B cell (primary cell): ENCODE data around the gene STIM1. TPM values are rescaled to one million over a fixed set of nuclear protein-coding genes. Genes with fewer than 3 reads are reported as not detected.

Experiments
- ATAC-seq: fragments of 200-7000 bp; cut with Tn5 transposase; one replicate; pipeline ENCODE4 v1.10.0; 2021; ENCODE audit warnings: low read depth, mild to moderate bottlenecking, moderate number of reproducible peaks, moderate library complexity
- CTCF ChIA-PET: fragments of 350-600 bp; sonication (Branson Sonifier 250); formaldehyde crosslinking; loops from one replicate; lab custom pipeline; 2021; ENCODE audit warnings: antibody characterized with exemption, inconsistent platforms; lab: Charles Lee
- POLR2A ChIA-PET: fragments of 350-600 bp; sonication (Branson Sonifier 250); formaldehyde crosslinking; loops from one replicate; lab custom pipeline; 2021; ENCODE audit warnings: antibody characterized with exemption; lab: Charles Lee
- DNase-seq: peaks from one replicate; pipeline ENCODE4 v3.0.0; 2013
- H2AFZ ChIP-seq: 2 replicates; pipeline ENCODE4 v1.6.1; 2012; ENCODE audit warnings: mild to moderate bottlenecking, low read depth, low read length; ENCODE audit not compliant: insufficient read depth, poor library complexity, severe bottlenecking
- H3K27ac ChIP-seq, 2 donors: 1 replicate in 1 of 2; 2 replicates in 1 of 2; pipeline ENCODE4 v1.5.1; 2012 to 2013; ENCODE audit warnings: low read length in 2 of 2, mild to moderate bottlenecking in 2 of 2, moderate library complexity in 1 of 2
- H3K27me3 ChIP-seq, 4 experiments: fragments of 200-600 bp in 1 of 4; sonication (generic) in 1 of 4; replicated peaks in 1 of 4; 1 replicate in 2 of 4; 2 replicates in 2 of 4; pipeline versions ENCODE4 v1.6.1 to v1.7.0; 2013 to 2016; ENCODE audit warnings: low read length in 3 of 4, mild to moderate bottlenecking in 2 of 4, mixed read lengths in 1 of 4, moderate library complexity in 1 of 4; ENCODE audit not compliant: insufficient read depth in 4 of 4, control insufficient read depth in 3 of 4; ENCODE audit errors: control extremely low read depth in 1 of 4
- H3K36me3 ChIP-seq, 2 experiments: replicated peaks in 1 of 2; 1 replicate in 1 of 2; 2 replicates in 1 of 2; pipeline versions ENCODE4 v1.6.1 to v1.7.1; 2013; ENCODE audit warnings: low read length in 1 of 2; ENCODE audit not compliant: insufficient read depth in 2 of 2, control insufficient read depth in 1 of 2; ENCODE audit errors: control extremely low read depth in 1 of 2, extremely low read depth in 1 of 2
- H3K4me1 ChIP-seq, 2 donors: fragments of 200-600 bp in 1 of 2; sonication (generic) in 1 of 2; 1 replicate in 1 of 2; 2 replicates in 1 of 2; pipeline versions ENCODE4 v1.5.1 to v1.6.1; 2013 to 2017; ENCODE audit warnings: low read length in 2 of 2; ENCODE audit not compliant: control insufficient read depth in 2 of 2, insufficient read depth in 2 of 2
- H3K4me2 ChIP-seq: replicated peaks from 2 replicates; pipeline ENCODE3; 2012; ENCODE audit warnings: mild to moderate bottlenecking, low read depth, low read length; ENCODE audit not compliant: poor library complexity, severe bottlenecking
- H3K4me3 ChIP-seq, 5 experiments: fragments of 200-600 bp in 1 of 5; sonication (generic) in 1 of 5; 1 replicate in 3 of 5; 2 replicates in 2 of 5; pipeline versions ENCODE4 v1.5.1 to v1.7.0; 2011 to 2016; ENCODE audit warnings: low read length in 4 of 5, mild to moderate bottlenecking in 4 of 5, low read depth in 2 of 5, control low read depth in 1 of 5, moderate library complexity in 1 of 5; ENCODE audit not compliant: insufficient read depth in 1 of 5; ENCODE audit errors: control extremely low read depth in 1 of 5, extremely low read depth in 1 of 5
- H3K79me2 ChIP-seq: fragments of 200-600 bp; sonication (generic); one replicate; pipeline ENCODE4 v1.6.0; 2016; ENCODE audit warnings: low read length; ENCODE audit not compliant: control insufficient read depth, insufficient read depth
- H3K9ac ChIP-seq: fragments of 200-600 bp; sonication (generic); 2 replicates; pipeline ENCODE4 v1.6.1; 2017; ENCODE audit warnings: mild to moderate bottlenecking, low read length, moderate library complexity
- H3K9me3 ChIP-seq, 3 donors: one replicate each; pipeline versions ENCODE4 v1.6.1 to v1.7.1; 2013; ENCODE audit warnings: low read length in 2 of 3; ENCODE audit not compliant: control insufficient read depth in 2 of 3, insufficient read depth in 1 of 3; ENCODE audit errors: control extremely low read depth in 1 of 3
- H4K20me1 ChIP-seq: 2 replicates; pipeline ENCODE4 v1.6.0; 2012; ENCODE audit warnings: mild to moderate bottlenecking, low read length; ENCODE audit not compliant: insufficient read depth, control insufficient read depth, poor library complexity, severe bottlenecking
- H3K27ac Mint-ChIP-seq: one replicate; pipeline ENCODE4 v1.8.0; 2021; ENCODE audit warnings: mixed read lengths
- H3K27me3 Mint-ChIP-seq: one replicate; pipeline ENCODE4 v1.8.0; 2021; ENCODE audit warnings: mixed read lengths
- H3K4me1 Mint-ChIP-seq: one replicate; pipeline ENCODE4 v1.8.0; 2021; ENCODE audit warnings: mixed read lengths
- H3K4me3 Mint-ChIP-seq: one replicate; pipeline ENCODE4 v1.8.0; 2021; ENCODE audit warnings: mixed read lengths
- H3K9me3 Mint-ChIP-seq: one replicate; pipeline ENCODE4 v1.8.0; 2022; ENCODE audit warnings: mixed read lengths; ENCODE audit not compliant: insufficient read depth
- EZH2 ChIP-seq: IDR thresholded peaks from 2 replicates; pipeline ENCODE4 v1.6.1; 2012; ENCODE audit warnings: borderline replicate concordance, low read depth, mild to moderate bottlenecking, moderate library complexity, low read length; ENCODE audit not compliant: insufficient read depth, poor library complexity, severe bottlenecking
- WGBS: methylation state at CpG from one replicate; pipeline ENCODE4 v1.1.5; 2013; ENCODE audit warnings: missing lambda C conversion rate; ENCODE audit not compliant: insufficient coverage; 5-methylcytosine and 5-hydroxymethylcytosine counted together
- intact Hi-C: fragments of 100-400 bp; cut with micrococcal nuclease; formaldehyde crosslinking; loops from one replicate; pipeline ENCODE4 v1.10.0; 2022
- polyA plus RNA-seq: library from polyadenylated mRNA; depleted of rRNA; stranded (reverse); fragments of >200 nt; gene quantifications from 2 replicates; pipeline ENCODE4 v1.2.3, GENCODE V29; 2012
- total RNA-seq, 2 donors: library from RNA; stranded (reverse); fragments of 120-200 nt in 1 of 2; gene quantifications; 1 replicate in 1 of 2; 2 replicates in 1 of 2; pipeline versions ENCODE4 v1.2.3 to v1.2.4, GENCODE V29; 2013 to 2022
- TF ChIP-seq, protein P1 (sequence below): fragments of 200-600 bp; IDR thresholded peaks from one replicate; pipeline ENCODE4 v1.8.0; 2022; ENCODE audit warnings: antibody characterized with exemption, mild to moderate bottlenecking

The STIM1 gene
- total and polyA plus RNA-seq, 2 donors (not counting 1 experiment from before 2014, with no cell fraction given) = 59.4 to 76.7 TPM

DNA sequence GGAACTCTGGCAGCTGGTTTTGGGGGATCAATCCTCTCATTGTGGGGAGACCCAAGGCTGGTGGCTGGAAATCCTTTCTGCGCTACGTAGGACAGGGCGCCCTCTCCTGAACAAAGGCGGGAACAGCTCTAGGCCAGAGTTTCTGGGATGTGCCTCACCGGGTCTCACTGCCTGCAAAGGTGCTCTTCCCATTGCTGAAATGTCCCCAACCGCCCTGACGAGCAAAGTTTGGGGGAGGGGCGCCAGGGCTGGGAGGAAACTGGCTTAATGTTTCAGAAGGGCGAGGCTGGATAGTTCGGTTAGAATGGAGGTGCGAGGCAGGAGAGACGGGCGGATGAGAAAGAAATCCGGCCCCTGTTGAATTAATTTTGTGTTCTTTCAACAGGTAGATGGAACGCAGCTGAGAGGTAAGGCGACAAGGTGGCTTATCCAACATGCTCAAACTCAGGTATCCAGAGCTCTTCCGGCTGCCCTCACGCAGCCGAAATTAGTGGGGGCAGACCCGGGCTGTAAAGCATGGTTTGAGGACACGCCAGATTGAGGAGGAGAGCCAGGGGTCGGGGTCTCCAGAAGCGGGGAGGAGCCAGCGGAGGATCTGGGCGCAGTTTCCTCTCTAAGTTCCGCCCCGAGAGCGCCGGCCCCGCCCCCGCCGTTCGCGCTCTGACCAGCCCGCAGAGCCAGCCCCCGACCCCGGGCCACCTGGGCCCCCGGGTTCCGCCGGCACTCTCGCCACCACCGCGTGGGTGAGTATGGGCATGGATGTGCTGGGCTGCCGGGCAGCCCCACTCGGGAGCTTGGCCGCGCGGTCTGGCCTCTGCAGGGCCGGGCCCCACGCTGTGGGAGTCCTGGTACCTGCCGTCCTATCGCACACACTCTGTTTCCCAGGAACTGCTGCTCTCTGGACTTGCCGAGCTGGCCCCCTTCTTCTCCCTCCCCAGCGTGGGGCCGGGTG lies 47.3 kb upstream of the STIM1 start, which contains the start of gene PGAP2:
PGAP2 (plus strand) TSS at position 652 of the 952 bp plus-strand sequence. CDS start 2,700 bp downstream, outside the sequence.
- under 1% methylated on average over 52 of the region's 55 CpGs for WGBS
- Histone ChIP-seq H3K4me1 (peaks cover 6 to 17% of the 10 kb centered on the region in 2 donors), H3K79me2 (peaks cover 9% of the 10 kb centered on the region), H3K27ac (peak within 1 kb of the TSS; percentile 59 to 60), H3K9me3 (no peaks in the 10 kb centered on the region), H3K4me2 (peak within 1 kb of the TSS; percentile 98), H2AFZ (peak within 1 kb of the TSS; percentile 97), H3K36me3 (no peaks in the 10 kb centered on the region), H4K20me1 (no peaks in the 10 kb centered on the region), H3K9ac (peak within 1 kb of the TSS; percentile 90), H3K27me3 (no peaks in the 10 kb centered on the region), H3K4me3 (peak within 1 kb of the TSS; percentile 91 to 99 (median 96))
- CTCF ChIA-PET = interaction anchor here (0.5 to 8.7 kb wide), 35 partner anchors 10 to 265 kb away, joined by 3 to 85 read pairs (median 4); partner anchors contain the start of genes NUP98, RHOG and STIM1
- no peaks in the 10 kb centered on the region for H3K9me3 Mint-ChIP-seq
- POLR2A ChIA-PET = interaction anchor here (0.6 to 2.6 kb wide), 6 partner anchors 10 to 265 kb away, joined by 3 to 19 read pairs (median 3); partner anchors contain the start of gene RHOG
- DNase-seq (peak; percentile 71), ATAC-seq (peak; percentile 85)
- intact Hi-C loops = loop anchor here (1.0 to 5.0 kb wide), 4 partner anchors 11 to 46 kb away; partner anchors contain the start of gene NUP98
- peak within 1 kb of the TSS; percentile 98 for H3K4me3 Mint-ChIP-seq
- H3K4me1 Mint-ChIP-seq = peaks cover 11% of the 10 kb centered on the region
- no peaks in the 10 kb centered on the region for H3K27me3 Mint-ChIP-seq
- H3K27ac Mint-ChIP-seq = peak within 1 kb of the TSS; percentile 92
- TF ChIP-seq, protein P1, sequence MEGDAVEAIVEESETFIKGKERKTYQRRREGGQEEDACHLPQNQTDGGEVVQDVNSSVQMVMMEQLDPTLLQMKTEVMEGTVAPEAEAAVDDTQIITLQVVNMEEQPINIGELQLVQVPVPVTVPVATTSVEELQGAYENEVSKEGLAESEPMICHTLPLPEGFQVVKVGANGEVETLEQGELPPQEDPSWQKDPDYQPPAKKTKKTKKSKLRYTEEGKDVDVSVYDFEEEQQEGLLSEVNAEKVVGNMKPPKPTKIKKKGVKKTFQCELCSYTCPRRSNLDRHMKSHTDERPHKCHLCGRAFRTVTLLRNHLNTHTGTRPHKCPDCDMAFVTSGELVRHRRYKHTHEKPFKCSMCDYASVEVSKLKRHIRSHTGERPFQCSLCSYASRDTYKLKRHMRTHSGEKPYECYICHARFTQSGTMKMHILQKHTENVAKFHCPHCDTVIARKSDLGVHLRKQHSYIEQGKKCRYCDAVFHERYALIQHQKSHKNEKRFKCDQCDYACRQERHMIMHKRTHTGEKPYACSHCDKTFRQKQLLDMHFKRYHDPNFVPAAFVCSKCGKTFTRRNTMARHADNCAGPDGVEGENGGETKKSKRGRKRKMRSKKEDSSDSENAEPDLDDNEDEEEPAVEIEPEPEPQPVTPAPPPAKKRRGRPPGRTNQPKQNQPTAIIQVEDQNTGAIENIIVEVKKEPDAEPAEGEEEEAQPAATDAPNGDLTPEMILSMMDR = peak; percentile 61
- TF ChIP-seq EZH2 = no peak
